ENCODE measurements around the gene ZMYND10.

DNA sequence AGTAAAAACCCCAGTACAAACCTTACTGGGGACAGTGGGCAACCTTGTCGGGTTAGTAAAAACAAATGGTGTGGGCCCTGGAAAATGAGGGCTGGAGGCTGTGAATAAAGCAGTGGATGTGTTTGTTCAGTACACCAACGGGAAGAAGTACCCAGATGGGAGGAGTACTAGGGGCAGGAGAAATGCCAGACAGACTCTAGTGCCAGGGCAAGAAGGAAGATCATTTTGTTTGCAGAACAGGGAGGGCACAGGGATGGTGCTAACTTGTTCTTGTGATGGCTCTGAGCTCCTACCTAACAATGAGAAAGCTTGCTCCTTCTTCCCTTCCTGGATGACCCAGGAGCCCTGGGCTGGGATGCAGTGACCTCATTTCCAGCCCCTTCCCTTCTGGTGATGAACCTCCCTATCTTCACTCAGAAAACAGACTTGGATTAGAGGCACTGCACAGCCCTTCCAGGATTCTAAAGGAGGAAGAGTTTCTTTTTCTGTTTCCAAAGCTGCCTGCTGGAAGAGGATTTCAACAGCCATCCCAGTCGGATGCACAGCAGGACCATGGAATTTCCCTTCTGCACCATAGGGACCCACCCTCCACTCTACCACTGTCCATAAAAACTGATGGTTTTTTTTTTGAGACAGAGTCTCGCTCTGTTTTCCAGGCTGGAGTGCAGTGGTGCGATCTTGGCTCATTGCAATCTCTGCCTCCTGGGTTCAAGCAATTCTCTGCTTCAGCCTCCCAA is 11.0 kb downstream of the ZMYND10 start:
- TF ChIP-seq, protein P1, sequence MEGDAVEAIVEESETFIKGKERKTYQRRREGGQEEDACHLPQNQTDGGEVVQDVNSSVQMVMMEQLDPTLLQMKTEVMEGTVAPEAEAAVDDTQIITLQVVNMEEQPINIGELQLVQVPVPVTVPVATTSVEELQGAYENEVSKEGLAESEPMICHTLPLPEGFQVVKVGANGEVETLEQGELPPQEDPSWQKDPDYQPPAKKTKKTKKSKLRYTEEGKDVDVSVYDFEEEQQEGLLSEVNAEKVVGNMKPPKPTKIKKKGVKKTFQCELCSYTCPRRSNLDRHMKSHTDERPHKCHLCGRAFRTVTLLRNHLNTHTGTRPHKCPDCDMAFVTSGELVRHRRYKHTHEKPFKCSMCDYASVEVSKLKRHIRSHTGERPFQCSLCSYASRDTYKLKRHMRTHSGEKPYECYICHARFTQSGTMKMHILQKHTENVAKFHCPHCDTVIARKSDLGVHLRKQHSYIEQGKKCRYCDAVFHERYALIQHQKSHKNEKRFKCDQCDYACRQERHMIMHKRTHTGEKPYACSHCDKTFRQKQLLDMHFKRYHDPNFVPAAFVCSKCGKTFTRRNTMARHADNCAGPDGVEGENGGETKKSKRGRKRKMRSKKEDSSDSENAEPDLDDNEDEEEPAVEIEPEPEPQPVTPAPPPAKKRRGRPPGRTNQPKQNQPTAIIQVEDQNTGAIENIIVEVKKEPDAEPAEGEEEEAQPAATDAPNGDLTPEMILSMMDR (IDR thresholded peaks at IDR 0.05): no peak
- TF ChIP-seq EP300 (IDR thresholded peaks at IDR 0.05): no peak
- TF ChIP-seq POLR2AphosphoS5 (IDR thresholded peaks at IDR 0.05): peak in 1 of 2 donors; percentile 14

Data from upper lobe of left lung (tissue), 4 donors.